Measurements from ENCODE around the gene SIX4. TPM values are rescaled to one million over a fixed set of nuclear protein-coding genes. Genes with fewer than 3 reads are reported as not detected.

Gene SIX4
- total RNA-seq, 2 donors from 2014 or later, result 3.3 to 4.1 TPM

DNA sequence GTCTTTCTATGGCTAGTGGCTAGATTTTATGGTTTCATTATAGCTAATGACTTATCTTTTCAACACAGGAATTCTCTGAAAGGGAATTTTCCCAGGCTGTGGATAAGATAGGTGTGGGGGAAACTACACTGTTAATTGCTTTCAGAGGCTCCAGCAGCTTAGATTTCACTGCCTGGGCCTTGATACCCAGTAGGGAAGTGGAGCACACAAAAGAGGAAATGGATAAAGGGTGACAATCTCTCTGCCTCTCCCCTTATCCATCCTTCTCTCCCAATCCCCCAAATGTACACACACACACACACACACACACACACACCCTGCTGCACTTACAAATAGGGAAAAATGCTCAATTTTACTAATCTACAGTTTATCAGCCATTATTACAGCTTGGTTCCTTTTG, 19.1 kb downstream of the SIX4 start:
- no peaks in the 10 kb centered on the region for H3K4me1 ChIP-seq
- no peaks in the 10 kb centered on the region for H3K27me3 ChIP-seq
- TF ChIP-seq, protein P1, sequence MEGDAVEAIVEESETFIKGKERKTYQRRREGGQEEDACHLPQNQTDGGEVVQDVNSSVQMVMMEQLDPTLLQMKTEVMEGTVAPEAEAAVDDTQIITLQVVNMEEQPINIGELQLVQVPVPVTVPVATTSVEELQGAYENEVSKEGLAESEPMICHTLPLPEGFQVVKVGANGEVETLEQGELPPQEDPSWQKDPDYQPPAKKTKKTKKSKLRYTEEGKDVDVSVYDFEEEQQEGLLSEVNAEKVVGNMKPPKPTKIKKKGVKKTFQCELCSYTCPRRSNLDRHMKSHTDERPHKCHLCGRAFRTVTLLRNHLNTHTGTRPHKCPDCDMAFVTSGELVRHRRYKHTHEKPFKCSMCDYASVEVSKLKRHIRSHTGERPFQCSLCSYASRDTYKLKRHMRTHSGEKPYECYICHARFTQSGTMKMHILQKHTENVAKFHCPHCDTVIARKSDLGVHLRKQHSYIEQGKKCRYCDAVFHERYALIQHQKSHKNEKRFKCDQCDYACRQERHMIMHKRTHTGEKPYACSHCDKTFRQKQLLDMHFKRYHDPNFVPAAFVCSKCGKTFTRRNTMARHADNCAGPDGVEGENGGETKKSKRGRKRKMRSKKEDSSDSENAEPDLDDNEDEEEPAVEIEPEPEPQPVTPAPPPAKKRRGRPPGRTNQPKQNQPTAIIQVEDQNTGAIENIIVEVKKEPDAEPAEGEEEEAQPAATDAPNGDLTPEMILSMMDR (IDR thresholded peaks at IDR 0.05), result no peak
- H3K9me3 ChIP-seq, result peaks cover 0 to 19% of the 10 kb centered on the region in 2 donors
- no peak for DNase-seq (ENCODE audit: low spot score)
- H3K36me3 ChIP-seq, result no peaks in the 10 kb centered on the region
- H3K27ac ChIP-seq, result no peak overlapping the region
- no peak overlapping the region for H3K4me3 ChIP-seq

- Histone ChIP-seq H3K9me3 (peaks cover 0 to 24% of the 10 kb centered on the region in 2 donors), H3K27me3 (no peaks in the 10 kb centered on the region), H3K36me3 (no peaks in the 10 kb centered on the region), H3K4me3 (no peak overlapping the region), H3K27ac (no peak overlapping the region), H3K4me1 (no peaks in the 10 kb centered on the region)
- TF ChIP-seq, protein P1 (IDR thresholded peaks at IDR 0.05), result no peak
- no peak for DNase-seq (ENCODE audit: low spot score)
Measured at GRCh38 chr14:60700598-60700997, 23.6 kb downstream of the SIX4 start.

- no peak for DNase-seq (ENCODE audit: low spot score)
- Histone ChIP-seq H3K4me3 (no peak overlapping the region), H3K9me3 (peaks cover 0 to 7% of the 10 kb centered on the region in 2 donors), H3K36me3 (no peaks in the 10 kb centered on the region), H3K4me1 (no peaks in the 10 kb centered on the region), H3K27ac (no peak overlapping the region), H3K27me3 (no peaks in the 10 kb centered on the region)
- TF ChIP-seq, protein P1 (IDR thresholded peaks at IDR 0.05), result no peak
Measured at GRCh38 chr14:60695327-60695726, 28.8 kb downstream of the SIX4 start.

DNA sequence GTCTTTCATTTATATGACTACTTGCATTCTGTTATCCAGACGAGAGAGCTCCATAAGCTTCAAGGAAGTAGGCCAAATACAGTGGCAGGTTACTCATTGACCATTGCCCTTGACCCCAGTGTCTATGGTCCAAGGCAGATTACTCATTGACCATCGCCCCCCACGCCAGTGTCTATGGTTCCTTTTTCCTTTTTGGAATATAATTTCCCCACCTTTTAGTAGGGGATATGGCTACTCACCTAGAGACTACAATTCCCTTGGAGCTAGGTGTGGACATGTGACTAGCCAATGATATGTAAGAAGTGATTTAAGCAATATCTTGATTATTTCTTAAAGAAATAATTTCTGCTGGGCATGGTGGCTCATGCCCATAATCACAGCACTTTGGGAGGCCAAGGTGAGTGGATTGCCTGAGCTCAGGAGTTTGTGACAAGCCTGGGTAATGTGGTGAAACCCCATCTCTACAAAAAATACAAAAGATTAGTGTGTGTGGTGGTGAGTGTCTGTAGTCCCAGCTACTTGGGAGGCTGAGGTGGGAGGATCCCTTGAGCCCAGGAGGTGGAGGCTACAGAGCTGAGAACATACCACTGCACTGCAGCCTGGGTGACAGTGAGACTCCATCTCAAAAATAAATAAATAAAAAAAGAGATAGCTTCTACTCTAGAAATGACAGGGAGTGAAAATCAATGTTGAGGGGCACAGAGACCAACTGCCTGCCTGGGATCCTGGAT, 32.6 kb downstream of the SIX4 start:
- no peaks in the 10 kb centered on the region for H3K4me1 ChIP-seq
- TF ChIP-seq, protein P1 (IDR thresholded peaks at IDR 0.05), result no peak
- H3K4me3 ChIP-seq, result no peak overlapping the region
- no peak overlapping the region for H3K27ac ChIP-seq
- H3K9me3 ChIP-seq, result no peaks in the 10 kb centered on the region
- no peaks in the 10 kb centered on the region for H3K36me3 ChIP-seq
- H3K27me3 ChIP-seq, result no peaks in the 10 kb centered on the region
- no peak for DNase-seq (ENCODE audit: low spot score)

DNA sequence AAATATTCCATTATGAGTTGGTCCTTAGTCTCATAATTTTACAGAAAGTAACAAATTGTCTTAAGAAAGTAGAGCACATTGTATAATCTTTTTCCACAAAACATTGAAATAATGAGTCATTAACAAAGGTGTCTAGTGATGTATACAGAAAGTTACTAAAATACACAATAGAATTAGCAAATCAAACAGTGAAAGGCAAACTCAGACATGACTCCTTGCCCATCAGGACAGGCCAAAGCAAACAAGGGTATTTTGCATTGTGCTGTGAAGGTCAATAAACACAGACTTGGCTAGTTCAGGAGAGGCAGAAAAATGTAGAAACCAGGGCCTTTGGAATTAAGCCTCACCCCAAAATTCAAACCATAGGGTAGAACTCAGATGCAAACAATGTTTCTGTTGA, 37.3 kb downstream of the SIX4 start:
- no peaks in the 10 kb centered on the region for H3K27me3 ChIP-seq
- no peak overlapping the region for H3K27ac ChIP-seq
- no peaks in the 10 kb centered on the region for H3K4me1 ChIP-seq
- no peak for DNase-seq (ENCODE audit: low spot score)
- TF ChIP-seq, protein P1 (IDR thresholded peaks at IDR 0.05), result no peak
- no peaks in the 10 kb centered on the region for H3K36me3 ChIP-seq
- no peak overlapping the region for H3K4me3 ChIP-seq
- H3K9me3 ChIP-seq, result peaks cover 0 to 1% of the 10 kb centered on the region in 2 donors

DNA sequence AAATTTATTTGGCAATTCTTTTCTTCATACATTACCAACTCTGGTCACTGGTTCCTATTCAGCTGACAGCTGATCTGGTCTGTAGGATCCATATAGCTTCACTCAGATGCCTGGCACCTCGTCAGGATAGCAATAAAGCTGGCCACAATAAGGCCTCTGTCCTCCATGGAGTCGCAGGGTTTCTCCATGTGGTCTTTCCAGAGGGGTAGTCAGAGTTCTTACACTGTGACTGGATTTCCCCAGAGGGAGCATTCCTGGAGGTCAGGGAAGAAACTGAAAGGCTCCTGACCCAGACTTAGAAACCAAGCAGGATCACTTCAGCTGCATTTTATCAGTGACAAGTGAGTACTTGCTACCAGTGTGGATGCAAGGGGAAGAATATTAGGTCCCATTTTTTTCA, 39.9 kb downstream of the SIX4 start:
- Histone ChIP-seq H3K9me3 (peaks cover 0 to 5% of the 10 kb centered on the region in 2 donors), H3K4me3 (no peak overlapping the region), H3K36me3 (no peaks in the 10 kb centered on the region), H3K27ac (no peak overlapping the region), H3K27me3 (no peaks in the 10 kb centered on the region), H3K4me1 (no peaks in the 10 kb centered on the region)
- no peak for DNase-seq (ENCODE audit: low spot score)
- TF ChIP-seq, protein P1 (IDR thresholded peaks at IDR 0.05), result no peak
